Activated T-helper 2 cell treated with anti-CD3 and anti-CD28 coated beads, Interferon-gamma antibody, Interleukin-2, Interleukin-4, amounts not matched to agents 10 μg/mL and 5 μg/mL and 100 μg/mL, durations not matched to agents 14 hours and 24 hours and 36 hours (primary cell): ENCODE results near the gene ZFYVE28. TPM values are rescaled to one million over a fixed set of nuclear protein-coding genes. Genes with fewer than 3 reads are reported as not detected.

Experiments used
- DNase-seq: peaks from one replicate; pipeline ENCODE4 v3.0.0; 2021; ENCODE audit warnings: low spot score
- H3K27ac Mint-ChIP-seq: one replicate; pipeline ENCODE4 v1.8.0; 2021; ENCODE audit warnings: mixed read lengths
- H3K27me3 Mint-ChIP-seq: one replicate; pipeline ENCODE4 v1.8.0; 2021; ENCODE audit warnings: low read depth, mixed read lengths
- H3K36me3 Mint-ChIP-seq: one replicate; pipeline ENCODE4 v1.8.0; 2021; ENCODE audit warnings: low read depth, mixed read lengths
- H3K4me1 Mint-ChIP-seq: one replicate; pipeline ENCODE4 v1.8.0; 2021; ENCODE audit warnings: low read depth, mixed read lengths
- H3K4me3 Mint-ChIP-seq: one replicate; pipeline ENCODE4 v1.8.0; 2021; ENCODE audit warnings: low read depth, mild to moderate bottlenecking, moderate library complexity, mixed read lengths
- H3K9me3 Mint-ChIP-seq: one replicate; pipeline ENCODE4 v1.8.0; 2021; ENCODE audit warnings: mixed read lengths
- intact Hi-C: fragments of 100-400 bp; cut with micrococcal nuclease; formaldehyde crosslinking; loops from one replicate; pipeline ENCODE4 v1.15.1; 2023
- total RNA-seq: library from RNA; stranded (reverse); gene quantifications from 2 replicates; pipeline ENCODE4 v1.2.3, GENCODE V29; 2022

Gene ZFYVE28
- total RNA-seq, 1 donor from 2014 or later: 10.0 TPM

- no peak overlapping the region for H3K4me3 Mint-ChIP-seq
- intact Hi-C loops: no loop called here
- H3K27ac Mint-ChIP-seq: no peak overlapping the region
- no peaks in the 10 kb centered on the region for H3K4me1 Mint-ChIP-seq
- H3K27me3 Mint-ChIP-seq: no peaks in the 10 kb centered on the region
- DNase-seq: no peak
- no peaks in the 10 kb centered on the region for H3K9me3 Mint-ChIP-seq
- no peaks in the 10 kb centered on the region for H3K36me3 Mint-ChIP-seq
These were observed 56.8 kb downstream of the ZFYVE28 start for GRCh38 chr4:2361366-2362265.

- DNase-seq: no peak
- Mint-ChIP-seq H3K4me1 (no peaks in the 10 kb centered on the region), H3K27me3 (no peaks in the 10 kb centered on the region), H3K27ac (no peak overlapping the region), H3K4me3 (no peak overlapping the region), H3K36me3 (no peaks in the 10 kb centered on the region), H3K9me3 (no peaks in the 10 kb centered on the region)
- intact Hi-C loops: no loop called here
These were observed 58.1 kb downstream of the ZFYVE28 start for GRCh38 chr4:2360396-2360730.

GRCh38 chr4:2359591-2360395 is 58.7 kb downstream of the ZFYVE28 start:
- H3K27ac Mint-ChIP-seq: no peak overlapping the region

GRCh38 chr4:2357821-2358745 is 60.4 kb downstream of the ZFYVE28 start:
- intact Hi-C loops: no loop called here
- H3K36me3 Mint-ChIP-seq: no peaks in the 10 kb centered on the region
- H3K27ac Mint-ChIP-seq: no peak overlapping the region
- H3K27me3 Mint-ChIP-seq: no peaks in the 10 kb centered on the region
- no peak for DNase-seq
- no peaks in the 10 kb centered on the region for H3K4me1 Mint-ChIP-seq
- no peak overlapping the region for H3K4me3 Mint-ChIP-seq
- no peaks in the 10 kb centered on the region for H3K9me3 Mint-ChIP-seq

More at GRCh38 chr4:2359591-2360395, 58.7 kb downstream of the ZFYVE28 start:
- no peak for DNase-seq
- Mint-ChIP-seq H3K27me3 (no peaks in the 10 kb centered on the region), H3K4me1 (no peaks in the 10 kb centered on the region), H3K4me3 (no peak overlapping the region), H3K9me3 (no peaks in the 10 kb centered on the region), H3K36me3 (no peaks in the 10 kb centered on the region)
- intact Hi-C loops: no loop called here

GRCh38 chr4:2356123-2357069 is 62.0 kb downstream of the ZFYVE28 start:
- Mint-ChIP-seq H3K4me1 (no peaks in the 10 kb centered on the region), H3K36me3 (no peaks in the 10 kb centered on the region), H3K27me3 (no peaks in the 10 kb centered on the region), H3K9me3 (no peaks in the 10 kb centered on the region), H3K27ac (no peak overlapping the region), H3K4me3 (no peak overlapping the region)
- intact Hi-C loops: no loop called here
- DNase-seq: no peak

GRCh38 chr4:2354760-2355159 is 63.7 kb downstream of the ZFYVE28 start:
- Mint-ChIP-seq H3K4me3 (no peak overlapping the region), H3K27ac (no peak overlapping the region), H3K36me3 (no peaks in the 10 kb centered on the region), H3K9me3 (no peaks in the 10 kb centered on the region), H3K27me3 (no peaks in the 10 kb centered on the region), H3K4me1 (no peaks in the 10 kb centered on the region)
- DNase-seq: no peak
- intact Hi-C loops: no loop called here

- Mint-ChIP-seq H3K4me3 (no peak overlapping the region), H3K36me3 (no peaks in the 10 kb centered on the region), H3K27ac (no peak overlapping the region), H3K4me1 (no peaks in the 10 kb centered on the region), H3K9me3 (no peaks in the 10 kb centered on the region), H3K27me3 (no peaks in the 10 kb centered on the region)
- no peak for DNase-seq
- intact Hi-C loops: no loop called here
These were observed 64.3 kb downstream of the ZFYVE28 start for GRCh38 chr4:2354118-2354517.

- Mint-ChIP-seq H3K27ac (no peak overlapping the region), H3K9me3 (no peaks in the 10 kb centered on the region), H3K27me3 (no peaks in the 10 kb centered on the region), H3K36me3 (no peaks in the 10 kb centered on the region), H3K4me3 (no peak overlapping the region), H3K4me1 (no peaks in the 10 kb centered on the region)
- no peak for DNase-seq
- intact Hi-C loops: no loop called here
These were observed 65.0 kb downstream of the ZFYVE28 start for GRCh38 chr4:2353222-2354107.

GRCh38 chr4:2352729-2353221 is 65.7 kb downstream of the ZFYVE28 start:
- no peak for DNase-seq
- Mint-ChIP-seq H3K27ac (no peak overlapping the region), H3K9me3 (no peaks in the 10 kb centered on the region), H3K36me3 (no peaks in the 10 kb centered on the region), H3K4me1 (no peaks in the 10 kb centered on the region), H3K4me3 (no peak overlapping the region), H3K27me3 (peaks cover 1% of the 10 kb centered on the region)
- intact Hi-C loops: no loop called here

GRCh38 chr4:2352171-2352570 is 66.3 kb downstream of the ZFYVE28 start:
- no peaks in the 10 kb centered on the region for H3K36me3 Mint-ChIP-seq
- intact Hi-C loops: no loop called here
- peaks cover 3% of the 10 kb centered on the region for H3K27me3 Mint-ChIP-seq
- H3K9me3 Mint-ChIP-seq: no peaks in the 10 kb centered on the region
- no peak overlapping the region for H3K4me3 Mint-ChIP-seq
- no peak overlapping the region for H3K27ac Mint-ChIP-seq
- H3K4me1 Mint-ChIP-seq: no peaks in the 10 kb centered on the region
- no peak for DNase-seq

- H3K27me3 Mint-ChIP-seq: peaks cover 3% of the 10 kb centered on the region
- no peak overlapping the region for H3K4me3 Mint-ChIP-seq
- no peak overlapping the region for H3K27ac Mint-ChIP-seq
- DNase-seq: no peak
- H3K9me3 Mint-ChIP-seq: no peaks in the 10 kb centered on the region
- intact Hi-C loops: no loop called here
- no peaks in the 10 kb centered on the region for H3K4me1 Mint-ChIP-seq
- H3K36me3 Mint-ChIP-seq: no peaks in the 10 kb centered on the region
These were observed 67.5 kb downstream of the ZFYVE28 start for GRCh38 chr4:2350982-2351381.
